RWPE1 (cell line): ENCODE measurements around the gene TRERF1.
"Not testable (repeated sequence)": the region's sequence is repeated elsewhere in the genome, so short reads cannot be mapped to it uniquely, and the experiment has no call there.

Experiments used
- CTCF ChIA-PET: fragments of 350-600 bp; sonication (Branson Sonifier 250); formaldehyde crosslinking; extraction: SDS; loops from one replicate; lab custom pipeline; 2021; lab: Yijun Ruan, JAX
- POLR2A ChIA-PET: fragments of 400-600 bp; formaldehyde crosslinking; extraction: SDS; loops from one replicate; lab custom pipeline; 2020; ENCODE audit warnings: antibody characterized with exemption; ENCODE audit not compliant: low non-redundant PET; lab: Yijun Ruan, JAX
- DNase-seq: peaks from one replicate; pipeline ENCODE4 v3.0.0; 2012; ENCODE audit warnings: low spot score
- H3K27ac ChIP-seq: fragments of 450-650 bp; 2 replicates; pipeline ENCODE4 v1.5.1; 2017
- CTCF ChIP-seq: fragments of 450-650 bp; conservative IDR thresholded peaks from 2 replicates; pipeline ENCODE4 v1.5.1; 2017; ENCODE audit warnings: low read depth, mild to moderate bottlenecking

Gene TRERF1

GRCh38 chr6:42331019-42331418, 120.7 kb downstream of the TRERF1 start:
- DNase-seq = no peak
- TF ChIP-seq CTCF = no peak
- H3K27ac ChIP-seq = peak overlapping the region; percentile 55
- ChIA-PET POLR2A (no interaction called here), CTCF (interaction anchor here (0.6 to 0.9 kb wide), 3 partner anchors 13 to 794 kb away, joined by 3 to 5 read pairs (median 4); no protein-coding TSS in a partner anchor)

GRCh38 chr6:42326248-42326647, 125.5 kb downstream of the TRERF1 start:
- DNase-seq = peak; percentile 92
- POLR2A ChIA-PET = no interaction called here
- H3K27ac ChIP-seq = peak overlapping the region; percentile 87
- CTCF ChIA-PET = interaction anchor here (0.8 kb wide), 1 partner anchor 63 kb away, joined by 3 read pairs; no protein-coding TSS in a partner anchor
- no peak for TF ChIP-seq CTCF

- H3K27ac ChIP-seq, DNase-seq, POLR2A ChIA-PET: not testable (repeated sequence)
- CTCF ChIA-PET = interaction anchor here (0.7 kb wide), 2 partner anchors 9 to 91 kb away, joined by 3 read pairs; no protein-coding TSS in a partner anchor
Measured at GRCh38 chr6:42324656-42325324, 126.9 kb downstream of the TRERF1 start.

- no peak for TF ChIP-seq CTCF
- ChIA-PET CTCF (interaction anchor here (1.0 kb wide), 1 partner anchor 25 kb away, joined by 4 read pairs; no protein-coding TSS in a partner anchor), POLR2A (no interaction called here)
- 0 out of 2 replicates have a peak overlapping the region, but pooled peaks have one; percentile 28 for H3K27ac ChIP-seq
- no peak for DNase-seq
Measured at GRCh38 chr6:42322676-42323075, 129.1 kb downstream of the TRERF1 start.

GRCh38 chr6:42321976-42322375, 129.8 kb downstream of the TRERF1 start:
- DNase-seq = no peak
- ChIA-PET CTCF (interaction anchor here (1.0 kb wide), 1 partner anchor 24 kb away, joined by 4 read pairs; no protein-coding TSS in a partner anchor), POLR2A (no interaction called here)
- H3K27ac ChIP-seq = no peak overlapping the region
- no peak for TF ChIP-seq CTCF

- DNase-seq = peak; percentile 46
- no peak for TF ChIP-seq CTCF
- CTCF ChIA-PET = no interaction called here
- H3K27ac ChIP-seq = peak overlapping the region; percentile 56
- POLR2A ChIA-PET = no interaction called here
Measured at GRCh38 chr6:42320762-42321161, 131.0 kb downstream of the TRERF1 start.

- no peak for DNase-seq
- H3K27ac ChIP-seq = no peak overlapping the region
- ChIA-PET POLR2A (interaction anchor here (0.6 kb wide), 1 partner anchor 245 kb away, joined by 5 read pairs; the partner anchor contains the start of gene UBR2), CTCF (no interaction called here)
- no peak for TF ChIP-seq CTCF
Measured at GRCh38 chr6:42318480-42318879, 133.2 kb downstream of the TRERF1 start.
